Loucy (cell line): Measurements from ENCODE around the gene BTN3A1.

Experiments used
- H2AFZ ChIP-seq: fragments of 200-600 bp; sonication (generic); 2 replicates; pipeline ENCODE4 v1.6.0; 2016; ENCODE audit warnings: antibody characterized with exemption, mild to moderate bottlenecking, low read length, moderate library complexity
- H3F3A ChIP-seq: fragments of 200-600 bp; 2 replicates; pipeline ENCODE4 v1.6.0; 2016; ENCODE audit warnings: antibody characterized with exemption, low read depth, mild to moderate bottlenecking
- H3K27me3 ChIP-seq: fragments of 200-600 bp; sonication (generic); 2 replicates; pipeline ENCODE4 v1.6.1; 2014; ENCODE audit warnings: low read length, mild to moderate bottlenecking; ENCODE audit not compliant: insufficient read depth, poor library complexity, severe bottlenecking
- H3K36me3 ChIP-seq: fragments of 200-600 bp; sonication (generic); 2 replicates; pipeline ENCODE4 v1.6.1; 2016; ENCODE audit warnings: low read length; ENCODE audit not compliant: insufficient read depth
- H3K4me1 ChIP-seq: fragments of 200-600 bp; sonication (generic); 2 replicates; pipeline ENCODE4 v1.5.1; 2014; ENCODE audit warnings: low read length, mild to moderate bottlenecking; ENCODE audit not compliant: insufficient read depth, poor library complexity, severe bottlenecking
- H3K4me2 ChIP-seq: fragments of 200-600 bp; sonication (generic); 2 replicates; pipeline ENCODE4 v1.6.0; 2014; ENCODE audit warnings: antibody characterized with exemption, low read length, low read depth, mild to moderate bottlenecking; ENCODE audit not compliant: poor library complexity, severe bottlenecking
- H3K4me3 ChIP-seq: fragments of 200-600 bp; sonication (generic); 2 replicates; pipeline ENCODE4 v1.5.1; 2014; ENCODE audit warnings: low read length, mild to moderate bottlenecking, mixed read lengths; ENCODE audit not compliant: poor library complexity, severe bottlenecking
- H3K79me2 ChIP-seq: fragments of 200-600 bp; sonication (generic); 2 replicates; pipeline ENCODE4 v1.6.1; 2014; ENCODE audit warnings: low read length; ENCODE audit not compliant: insufficient read depth
- H3K9ac ChIP-seq: fragments of 200-600 bp; sonication (generic); 2 replicates; pipeline ENCODE4 v1.6.0; 2014; ENCODE audit warnings: mild to moderate bottlenecking, low read depth, low read length, moderate library complexity; ENCODE audit not compliant: poor library complexity, severe bottlenecking
- H3K9me2 ChIP-seq: fragments of 200-600 bp; sonication (generic); replicated peaks from 2 replicates; pipeline ENCODE4 v1.6.1; 2016; ENCODE audit warnings: low read depth, low read length, mixed read lengths
- H3K9me3 ChIP-seq: fragments of 200-600 bp; sonication (generic); 2 replicates; pipeline ENCODE4 v1.6.1; 2014; ENCODE audit warnings: mild to moderate bottlenecking, antibody characterized with exemption, low read length, low read depth; ENCODE audit not compliant: insufficient read depth
- H4K20me1 ChIP-seq: fragments of 200-600 bp; sonication (generic); 2 replicates; pipeline ENCODE4 v1.6.0; 2014; ENCODE audit warnings: antibody characterized with exemption, low read length, mild to moderate bottlenecking; ENCODE audit not compliant: insufficient read depth, poor library complexity, severe bottlenecking
- EZH2phosphoT487 ChIP-seq: fragments of 200-600 bp; IDR thresholded peaks from 2 replicates; pipeline ENCODE4 v1.6.1; 2018; ENCODE audit warnings: antibody characterized with exemption, mild to moderate bottlenecking, moderate library complexity, borderline replicate concordance
- TF ChIP-seq, protein P1 (sequence below): fragments of 200-600 bp; sonication (generic); conservative IDR thresholded peaks from 2 replicates; pipeline ENCODE4 v1.5.1; 2014; ENCODE audit warnings: mild to moderate bottlenecking, antibody characterized with exemption, low read length

The BTN3A1 gene

DNA sequence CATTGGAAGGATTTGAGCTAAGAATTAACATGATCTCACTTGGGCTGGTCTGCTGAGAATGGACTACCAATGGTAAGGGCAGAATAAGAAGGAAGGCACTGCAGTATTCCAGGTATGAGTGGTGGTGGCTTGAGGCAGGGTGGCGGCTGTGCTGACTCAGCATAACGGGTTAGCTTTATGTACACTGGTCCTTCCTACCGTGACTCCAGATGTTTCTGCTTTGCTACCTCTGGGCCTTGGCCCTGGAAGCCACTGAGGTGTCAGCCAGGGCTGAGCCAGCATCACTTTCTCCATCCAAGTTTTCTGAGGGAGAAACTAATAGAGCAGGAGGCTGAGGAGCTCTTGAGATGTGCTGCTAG, 25.4 kb downstream of the BTN3A1 start:
- no peak overlapping the region for H3K9ac ChIP-seq
- H3K27me3 ChIP-seq = no peaks in the 10 kb centered on the region
- H3K9me2 ChIP-seq = no peaks in the 10 kb centered on the region
- H3K79me2 ChIP-seq = no peaks in the 10 kb centered on the region
- no peak overlapping the region for H2AFZ ChIP-seq
- no peak overlapping the region for H3K4me3 ChIP-seq
- H4K20me1 ChIP-seq = no peaks in the 10 kb centered on the region
- peaks cover 18% of the 10 kb centered on the region for H3K4me1 ChIP-seq
- H3K4me2 ChIP-seq = no peak overlapping the region
- no peaks in the 10 kb centered on the region for H3K36me3 ChIP-seq
- H3F3A ChIP-seq = no peaks in the 10 kb centered on the region
- H3K9me3 ChIP-seq = no peaks in the 10 kb centered on the region
- TF ChIP-seq EZH2phosphoT487 = no peak
- TF ChIP-seq, protein P1, sequence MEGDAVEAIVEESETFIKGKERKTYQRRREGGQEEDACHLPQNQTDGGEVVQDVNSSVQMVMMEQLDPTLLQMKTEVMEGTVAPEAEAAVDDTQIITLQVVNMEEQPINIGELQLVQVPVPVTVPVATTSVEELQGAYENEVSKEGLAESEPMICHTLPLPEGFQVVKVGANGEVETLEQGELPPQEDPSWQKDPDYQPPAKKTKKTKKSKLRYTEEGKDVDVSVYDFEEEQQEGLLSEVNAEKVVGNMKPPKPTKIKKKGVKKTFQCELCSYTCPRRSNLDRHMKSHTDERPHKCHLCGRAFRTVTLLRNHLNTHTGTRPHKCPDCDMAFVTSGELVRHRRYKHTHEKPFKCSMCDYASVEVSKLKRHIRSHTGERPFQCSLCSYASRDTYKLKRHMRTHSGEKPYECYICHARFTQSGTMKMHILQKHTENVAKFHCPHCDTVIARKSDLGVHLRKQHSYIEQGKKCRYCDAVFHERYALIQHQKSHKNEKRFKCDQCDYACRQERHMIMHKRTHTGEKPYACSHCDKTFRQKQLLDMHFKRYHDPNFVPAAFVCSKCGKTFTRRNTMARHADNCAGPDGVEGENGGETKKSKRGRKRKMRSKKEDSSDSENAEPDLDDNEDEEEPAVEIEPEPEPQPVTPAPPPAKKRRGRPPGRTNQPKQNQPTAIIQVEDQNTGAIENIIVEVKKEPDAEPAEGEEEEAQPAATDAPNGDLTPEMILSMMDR = no peak

DNA sequence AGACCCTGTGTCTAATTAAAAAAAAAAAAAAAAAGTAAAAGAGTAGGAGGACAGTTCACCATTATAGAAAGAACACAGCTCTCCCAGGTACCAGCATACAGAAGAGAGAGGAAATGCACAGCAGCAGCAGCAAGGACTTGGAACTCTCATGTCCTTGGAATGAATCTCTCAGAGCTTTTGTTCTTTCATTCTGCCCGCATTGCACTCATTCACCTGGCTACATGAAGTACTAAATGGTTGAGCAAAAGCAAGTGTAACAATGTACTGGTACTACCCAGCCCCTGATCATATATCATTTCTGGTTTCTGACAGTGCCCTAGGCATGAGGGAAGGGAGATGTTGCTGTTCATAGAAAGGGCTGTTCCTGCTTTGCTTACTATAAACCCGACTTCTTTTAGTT, 26.1 kb downstream of the BTN3A1 start:
- H3K4me2 ChIP-seq = no peak overlapping the region
- H3K27me3 ChIP-seq = no peaks in the 10 kb centered on the region
- no peak overlapping the region for H3K4me3 ChIP-seq
- TF ChIP-seq EZH2phosphoT487 = no peak
- TF ChIP-seq, protein P1 = no peak
- no peaks in the 10 kb centered on the region for H3F3A ChIP-seq
- H3K79me2 ChIP-seq = no peaks in the 10 kb centered on the region
- no peaks in the 10 kb centered on the region for H3K9me3 ChIP-seq
- peaks cover 18% of the 10 kb centered on the region for H3K4me1 ChIP-seq
- H3K9ac ChIP-seq = no peak overlapping the region
- no peaks in the 10 kb centered on the region for H4K20me1 ChIP-seq
- no peaks in the 10 kb centered on the region for H3K36me3 ChIP-seq
- no peak overlapping the region for H2AFZ ChIP-seq
- H3K9me2 ChIP-seq = no peaks in the 10 kb centered on the region

DNA sequence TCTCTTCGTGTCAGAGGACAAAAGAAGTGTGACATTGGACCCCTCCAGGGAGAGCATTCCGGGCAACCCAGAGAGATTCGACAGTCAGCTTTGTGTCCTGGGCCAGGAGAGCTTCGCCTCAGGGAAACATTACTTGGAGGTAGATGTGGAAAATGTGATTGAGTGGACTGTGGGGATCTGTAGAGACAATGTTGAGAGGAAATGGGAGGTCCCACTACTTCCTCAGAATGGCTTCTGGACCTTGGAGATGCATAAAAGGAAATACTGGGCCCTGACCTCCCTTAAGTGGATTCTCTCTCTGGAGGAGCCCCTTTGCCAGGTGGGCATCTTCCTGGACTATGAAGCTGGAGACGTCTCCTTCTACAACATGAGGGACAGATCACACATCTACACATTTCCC, 28.7 kb downstream of the BTN3A1 start:
- no peak overlapping the region for H3K4me3 ChIP-seq
- TF ChIP-seq, protein P1 = no peak
- TF ChIP-seq EZH2phosphoT487 = no peak
- H3K9ac ChIP-seq = no peak overlapping the region
- H3K36me3 ChIP-seq = no peaks in the 10 kb centered on the region
- H4K20me1 ChIP-seq = no peaks in the 10 kb centered on the region
- H3K79me2 ChIP-seq = no peaks in the 10 kb centered on the region
- H3F3A ChIP-seq = no peaks in the 10 kb centered on the region
- H3K9me3 ChIP-seq = peaks cover 4% of the 10 kb centered on the region; the same call in 1 of the 2 replicates
- no peak overlapping the region for H3K4me2 ChIP-seq
- peaks cover 3% of the 10 kb centered on the region for H3K4me1 ChIP-seq
- H3K27me3 ChIP-seq = no peaks in the 10 kb centered on the region
- no peak overlapping the region for H2AFZ ChIP-seq
- H3K9me2 ChIP-seq = no peaks in the 10 kb centered on the region
